OCI-LY3 (cell line): ENCODE results near the gene SNTG2.

Experiments used
- CTCF ChIP-seq: fragments of 200-600, 300-600 bp; sonication (generic); IDR thresholded peaks from 2 replicates; pipeline ENCODE4 v1.5.1; 2014; ENCODE audit warnings: antibody characterized with exemption, low read length, low read depth
- EZH2phosphoT487 ChIP-seq: fragments of 200-600 bp; shearing (Covaris generic); IDR thresholded peaks from 2 replicates; pipeline ENCODE4 v1.6.1; 2018; ENCODE audit warnings: antibody characterized with exemption, mixed run types, low read depth

DNA sequence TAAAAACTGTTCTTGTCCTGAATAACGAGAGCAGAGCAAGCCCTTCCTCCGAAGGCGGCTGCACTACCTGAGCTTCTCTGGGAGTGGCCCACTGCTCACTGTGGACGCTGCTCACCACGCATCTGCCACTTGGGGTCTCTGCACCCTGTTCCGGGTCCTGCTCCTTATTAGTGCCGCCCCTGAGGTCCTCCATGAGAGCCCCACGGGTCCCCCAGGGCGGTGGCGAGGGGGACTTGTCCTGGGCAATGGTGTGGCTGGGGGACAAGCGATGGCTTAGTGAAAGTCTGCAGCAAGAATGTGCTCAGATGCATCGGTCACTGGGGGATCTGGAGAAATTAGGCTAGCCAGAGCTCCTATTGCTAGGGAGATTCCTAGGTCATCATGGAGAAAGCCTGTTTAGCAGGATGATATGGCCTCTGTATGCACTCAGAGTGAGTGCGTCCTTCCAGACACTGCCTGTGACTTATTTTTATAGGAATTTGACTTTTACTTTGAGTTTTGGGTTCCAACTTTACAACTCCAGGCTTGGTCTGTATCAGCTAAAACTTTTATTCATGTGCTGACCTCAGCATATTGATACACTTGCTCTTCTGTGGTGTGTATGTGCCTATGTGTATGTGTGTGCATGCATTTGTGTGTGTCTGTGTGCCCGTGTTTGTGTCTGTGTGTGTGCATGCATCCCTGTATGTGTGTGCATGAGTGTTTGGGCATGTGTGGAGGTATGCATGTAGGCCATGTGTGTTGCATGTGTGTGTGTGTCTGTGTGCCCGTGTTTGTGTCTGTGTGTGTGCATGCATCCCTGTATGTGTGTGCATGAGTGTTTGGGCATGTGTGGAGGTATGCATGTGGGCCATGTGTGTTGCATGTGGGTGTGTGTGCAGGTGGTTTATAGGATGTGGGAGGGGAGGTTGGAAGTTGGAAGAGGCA lies 129.5 kb downstream of the SNTG2 start:
- TF ChIP-seq CTCF: no peak
- TF ChIP-seq EZH2phosphoT487: no peak
